ENCODE data around the gene RLN3.

RLN3 gene

GRCh38 chr19:14027856-14028450, at the start of gene RLN3:
Gene RLN3 (plus strand): TSS chr19:14028148. CDS start chr19:14028205, 57 bp downstream.
- no peak within 1 kb of the TSS for H3K4me3 ChIP-seq (replicated peaks; ENCODE audit: low read depth, low read length)
- no peak for DNase-seq (ENCODE audit: extremely low read depth, low read depth)
- no peak for TF ChIP-seq CTCF (IDR thresholded peaks at IDR 0.05; ENCODE audit: low read depth, low read length, missing control alignments)

- DNase-seq (ENCODE audit: extremely low read depth, low read depth) = peak; percentile 11
- H3K4me3 ChIP-seq (replicated peaks; ENCODE audit: low read depth, low read length) = peak overlapping the region; percentile 11; the same call in 1 of the 2 replicates
- TF ChIP-seq CTCF (IDR thresholded peaks at IDR 0.05; ENCODE audit: low read depth, low read length, missing control alignments) = no peak
These were observed 49.4 kb upstream of the RLN3 start for GRCh38 chr19:13978351-13979243.

GRCh38 chr19:13979244-13979615, 48.7 kb upstream of the RLN3 start:
- peak overlapping the region; percentile 11; the same call in 1 of the 2 replicates for H3K4me3 ChIP-seq (replicated peaks; ENCODE audit: low read depth, low read length)
- DNase-seq (ENCODE audit: extremely low read depth, low read depth) = no peak
- no peak for TF ChIP-seq CTCF (IDR thresholded peaks at IDR 0.05; ENCODE audit: low read depth, low read length, missing control alignments)

- TF ChIP-seq CTCF (IDR thresholded peaks at IDR 0.05; ENCODE audit: low read depth, low read length, missing control alignments) = no peak
- DNase-seq (ENCODE audit: extremely low read depth, low read depth) = no peak
- H3K4me3 ChIP-seq (replicated peaks; ENCODE audit: low read depth, low read length) = no peak overlapping the region
These were observed 48.3 kb upstream of the RLN3 start for GRCh38 chr19:13979686-13980085.

GRCh38 chr19:13980340-13980739, 47.6 kb upstream of the RLN3 start:
- TF ChIP-seq CTCF (IDR thresholded peaks at IDR 0.05; ENCODE audit: low read depth, low read length, missing control alignments) = no peak
- H3K4me3 ChIP-seq (replicated peaks; ENCODE audit: low read depth, low read length) = no peak overlapping the region
- no peak for DNase-seq (ENCODE audit: extremely low read depth, low read depth)

GRCh38 chr19:13981021-13981420, 46.9 kb upstream of the RLN3 start:
- no peak for DNase-seq (ENCODE audit: extremely low read depth, low read depth)
- no peak overlapping the region for H3K4me3 ChIP-seq (replicated peaks; ENCODE audit: low read depth, low read length)
- no peak for TF ChIP-seq CTCF (IDR thresholded peaks at IDR 0.05; ENCODE audit: low read depth, low read length, missing control alignments)
